ENCODE data around the gene STX2. TPM values are rescaled to one million over a fixed set of nuclear protein-coding genes. Genes with fewer than 3 reads are reported as not detected.

Gene STX2
- total and polyA plus RNA-seq, 10 of the 15 experiments (the other 5 are each of a cell fraction or from before 2014, with no cell fraction given): 6.0 to 22.2 (median 10.0) TPM

DNA sequence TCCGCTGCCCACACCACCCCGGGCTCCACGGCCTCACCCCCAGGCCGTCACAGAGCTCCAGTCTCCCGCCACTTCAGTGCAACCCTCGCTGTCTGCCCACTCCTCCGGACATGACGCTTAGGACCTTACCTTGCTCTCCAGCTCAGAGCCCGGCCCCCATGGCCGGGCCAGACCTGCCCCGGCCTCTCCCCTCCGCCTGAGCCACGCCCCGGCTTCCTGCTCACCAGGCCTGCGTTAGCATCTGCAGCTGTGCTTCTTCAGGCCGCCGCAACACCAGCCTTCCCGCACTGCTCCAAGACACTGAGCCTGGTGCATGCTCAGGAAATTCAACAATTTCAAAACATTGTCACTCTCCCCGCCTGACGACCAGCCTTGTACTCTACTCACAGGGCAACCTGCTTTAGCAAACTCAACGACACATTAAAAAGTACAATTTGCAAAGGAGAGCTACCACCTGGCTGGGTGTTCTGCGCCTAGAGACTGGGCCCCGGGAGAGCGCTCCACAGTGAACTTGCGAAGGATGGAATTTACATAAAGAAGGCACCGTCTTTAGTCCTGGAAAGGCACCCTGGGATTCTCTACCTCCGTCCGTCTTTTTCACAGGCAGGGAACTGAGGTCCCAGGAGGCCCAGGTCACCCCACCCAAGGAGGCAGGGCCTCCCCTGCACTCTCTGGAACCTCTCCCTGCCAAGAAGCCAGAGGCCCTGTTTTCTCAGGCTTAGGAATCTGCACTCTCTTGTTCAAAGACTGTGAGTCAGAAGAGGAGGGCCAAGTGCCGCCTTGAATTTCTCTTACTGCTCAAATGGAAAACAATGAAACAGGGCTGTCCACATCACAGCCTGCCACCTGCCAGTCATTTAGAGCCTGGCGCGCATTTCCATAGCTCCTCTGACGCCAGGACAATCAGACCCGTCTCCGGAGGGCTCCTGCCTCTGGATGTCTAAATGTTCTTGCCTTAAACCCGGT is 51.3 kb downstream of the STX2 start:
- H3K79me2 ChIP-seq (ENCODE audit: control insufficient read depth, insufficient read depth, low read length): no peaks in the 10 kb centered on the region
- no peaks in the 10 kb centered on the region; the same call in 1 of the 3 replicates for H3K9me3 ChIP-seq (replicated peaks; ENCODE audit: control insufficient read depth, insufficient read depth, low read length)
- RAD21 ChIA-PET (ENCODE audit: unreplicated experiment): no interaction called here
- H2AFZ ChIP-seq (ENCODE audit: control insufficient read depth, low read depth, low read length): no peak overlapping the region
- DNase-seq (ENCODE audit: low read depth, low spot score) (no peak), FAIRE-seq (no peak), ATAC-seq (no peak)
- 96% methylated on average over 28 of the region's 35 CpGs for WGBS (ENCODE audit: insufficient coverage, insufficient replicate concordance, low lambda C conversion rate, missing lambda C conversion rate)
- TF ChIP-seq PAX8 (IDR thresholded peaks at IDR 0.05): no peak
- no peak for TF ChIP-seq SRF (IDR thresholded peaks at IDR 0.05; ENCODE audit: low read depth in 2 of 2, low read length in 2 of 2)
- TF ChIP-seq CBFB (IDR thresholded peaks at IDR 0.05; ENCODE audit: low read depth): no peak
- TF ChIP-seq FOXM1 (IDR thresholded peaks at IDR 0.05; ENCODE audit: low read depth, low read length): no peak
- H3K27ac ChIP-seq (ENCODE audit: control insufficient read depth, insufficient read depth): no peak overlapping the region
- no peak overlapping the region for H3K4me3 ChIP-seq
- no peaks in the 10 kb centered on the region for H3K36me3 ChIP-seq (ENCODE audit: control insufficient read depth in 2 of 2, insufficient read depth in 2 of 2, low read length in 1 of 2)
- SMC1A ChIA-PET (ENCODE audit: uncharacterized antibody, unreplicated experiment): no interaction called here
- CTCF ChIA-PET: no interaction called here
- intact Hi-C loops (cut with micrococcal nuclease; ENCODE audit: unreplicated experiment) (no loop called here), in situ Hi-C loops (cut with MboI) (no loop called here)
- H3K9ac ChIP-seq (ENCODE audit: control insufficient read depth, insufficient read depth, low read length): no peak overlapping the region
- BruUV-seq (replicated peaks): no TSS peak
- H3K27me3 ChIP-seq (replicated peaks in 1 of 2; ENCODE audit: control insufficient read depth in 2 of 2, insufficient read depth in 2 of 2, low read length in 1 of 2): no peaks in the 10 kb centered on the region
- H3K4me1 ChIP-seq (ENCODE audit: control insufficient read depth, insufficient read depth, low read length): no peaks in the 10 kb centered on the region
- no peaks in the 10 kb centered on the region for H4K20me1 ChIP-seq (ENCODE audit: control insufficient read depth, insufficient read depth)
- POLR2A ChIA-PET: no interaction called here
- no peak overlapping the region for H3K4me2 ChIP-seq (ENCODE audit: control insufficient read depth, insufficient read depth)

DNA sequence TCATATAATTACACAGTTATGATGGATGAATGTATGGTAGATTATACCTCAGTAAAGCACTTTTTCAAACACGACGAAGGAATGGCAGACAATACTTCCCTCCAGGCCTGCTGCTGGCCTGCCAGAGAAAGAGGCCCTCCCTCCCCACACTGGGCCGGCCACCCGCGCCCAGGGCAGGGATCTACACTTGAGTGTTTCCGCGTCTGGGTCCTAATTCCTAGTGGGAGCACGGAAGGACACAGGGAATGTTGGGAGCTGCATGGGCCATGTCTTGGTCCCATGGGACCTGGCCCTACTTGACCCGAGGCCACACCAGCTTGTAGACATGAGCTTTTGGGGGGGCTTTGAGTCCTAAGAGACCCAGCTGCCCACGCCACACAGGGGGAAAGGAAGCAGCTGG is 52.0 kb downstream of the STX2 start:
- no peak for FAIRE-seq

More for the DNA sequence above, 52.0 kb downstream of the STX2 start:
- in situ Hi-C loops (cut with MboI) (no loop called here), intact Hi-C loops (cut with micrococcal nuclease; ENCODE audit: unreplicated experiment) (no loop called here)
- ChIA-PET RAD21 (ENCODE audit: unreplicated experiment) (no interaction called here), SMC1A (ENCODE audit: uncharacterized antibody, unreplicated experiment) (no interaction called here), POLR2A (no interaction called here), CTCF (no interaction called here)
- Histone ChIP-seq H3K27me3 (replicated peaks in 1 of 2; ENCODE audit: control insufficient read depth in 2 of 2, insufficient read depth in 2 of 2, low read length in 1 of 2) (no peaks in the 10 kb centered on the region), H4K20me1 (ENCODE audit: control insufficient read depth, insufficient read depth) (no peaks in the 10 kb centered on the region), H3K4me3 (no peak overlapping the region), H3K9ac (ENCODE audit: control insufficient read depth, insufficient read depth, low read length) (no peak overlapping the region), H3K27ac (ENCODE audit: control insufficient read depth, insufficient read depth) (no peak overlapping the region), H3K79me2 (ENCODE audit: control insufficient read depth, insufficient read depth, low read length) (no peaks in the 10 kb centered on the region), H3K4me1 (ENCODE audit: control insufficient read depth, insufficient read depth, low read length) (no peaks in the 10 kb centered on the region), H3K36me3 (ENCODE audit: control insufficient read depth in 2 of 2, insufficient read depth in 2 of 2, low read length in 1 of 2) (no peaks in the 10 kb centered on the region), H2AFZ (ENCODE audit: control insufficient read depth, low read depth, low read length) (no peak overlapping the region), H3K9me3 (replicated peaks; ENCODE audit: control insufficient read depth, insufficient read depth, low read length) (no peaks in the 10 kb centered on the region; the same call in 1 of the 3 replicates), H3K4me2 (ENCODE audit: control insufficient read depth, insufficient read depth) (no peak overlapping the region)
- no TSS peak for BruUV-seq (replicated peaks)
- DNase-seq (ENCODE audit: low read depth, low spot score): no peak
- WGBS (ENCODE audit: insufficient coverage, insufficient replicate concordance, low lambda C conversion rate, missing lambda C conversion rate): 85% methylated on average over 9 of the region's 10 CpGs
- ATAC-seq: no peak
- TF ChIP-seq, protein P1, sequence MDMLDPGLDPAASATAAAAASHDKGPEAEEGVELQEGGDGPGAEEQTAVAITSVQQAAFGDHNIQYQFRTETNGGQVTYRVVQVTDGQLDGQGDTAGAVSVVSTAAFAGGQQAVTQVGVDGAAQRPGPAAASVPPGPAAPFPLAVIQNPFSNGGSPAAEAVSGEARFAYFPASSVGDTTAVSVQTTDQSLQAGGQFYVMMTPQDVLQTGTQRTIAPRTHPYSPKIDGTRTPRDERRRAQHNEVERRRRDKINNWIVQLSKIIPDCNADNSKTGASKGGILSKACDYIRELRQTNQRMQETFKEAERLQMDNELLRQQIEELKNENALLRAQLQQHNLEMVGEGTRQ (IDR thresholded peaks at IDR 0.05; ENCODE audit: borderline replicate concordance, low read depth, low read length): no peak
- TF ChIP-seq ATF7 (IDR thresholded peaks at IDR 0.05; ENCODE audit: low read depth): no peak

Data from GM12878 (cell line).